Measurements from ENCODE around the gene CUL5.

The CUL5 gene

DNA sequence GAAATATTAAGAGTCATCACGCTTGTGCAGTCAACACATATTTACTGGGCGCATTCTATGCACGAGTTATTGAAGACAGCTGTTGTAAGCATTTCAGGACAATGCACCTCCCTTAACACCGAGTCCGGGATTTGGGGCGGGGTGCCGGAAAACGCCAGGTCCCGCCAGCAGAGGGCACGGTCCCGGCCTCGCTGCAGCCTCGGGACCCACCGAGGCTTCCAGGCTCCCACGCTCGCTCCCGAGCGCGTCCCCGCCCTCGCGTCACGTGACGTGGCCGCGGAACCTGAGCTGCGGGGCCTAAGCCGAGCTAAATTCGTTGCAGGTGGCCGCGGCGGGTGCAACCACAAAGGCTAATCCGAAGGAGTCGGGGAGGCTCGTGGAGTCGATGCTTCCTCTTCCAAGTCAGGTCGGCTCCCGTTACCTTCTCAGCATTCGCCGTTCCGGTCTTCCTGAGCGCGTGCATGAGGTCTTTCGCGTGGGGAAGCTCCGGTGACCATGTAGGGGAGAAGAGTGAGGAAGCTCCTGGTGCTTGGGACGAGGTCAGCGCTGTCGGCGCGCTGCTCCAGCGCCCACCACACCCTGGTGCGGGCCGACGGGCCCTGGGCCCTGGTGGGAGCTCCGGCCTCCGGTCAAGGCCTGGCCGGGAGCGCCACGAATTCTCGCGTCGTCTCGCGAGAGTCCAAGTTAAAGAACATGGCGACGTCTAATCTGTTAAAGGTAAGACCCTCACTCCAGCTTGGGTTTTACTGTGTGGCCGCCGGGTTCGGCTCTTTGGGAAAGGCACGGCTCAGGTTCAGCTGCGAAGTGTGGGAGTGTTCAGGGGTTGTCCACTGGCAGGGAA, at the start of gene CUL5:
Gene CUL5 (plus strand): TSS at position 243 of the 841 bp plus-strand sequence. CDS start 451 bp downstream, at position 694.
- peak; percentile 19 for DNase-seq

GRCh38 chr11:107961480-107961879, 47.2 kb upstream of the CUL5 start:
- no peak for DNase-seq

GRCh38 chr11:107962181-107962580, 46.5 kb upstream of the CUL5 start:
- no peak for DNase-seq

GRCh38 chr11:107963091-107963490, 45.6 kb upstream of the CUL5 start:
- DNase-seq = no peak

- no peak for DNase-seq
Observed at GRCh38 chr11:107969219-107969618, 39.5 kb upstream of the CUL5 start.

DNA sequence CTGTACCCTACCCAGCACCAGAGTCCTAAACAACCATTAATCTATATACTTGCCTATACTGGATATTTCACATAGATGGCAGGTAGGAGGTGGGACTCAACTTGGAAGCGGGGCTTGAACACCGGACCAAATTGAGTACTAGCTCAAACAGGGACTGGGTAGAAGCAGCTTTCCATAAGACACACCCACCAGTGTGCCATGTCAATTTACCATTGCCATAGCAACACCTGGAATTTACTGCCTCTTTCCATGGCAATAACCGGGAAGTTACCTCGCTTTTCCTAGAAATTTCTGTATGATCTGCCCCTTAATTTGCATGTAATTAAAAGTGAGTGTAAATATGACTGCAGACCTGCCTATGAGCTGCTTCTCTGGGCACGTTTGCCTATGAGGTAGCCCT, 38.6 kb upstream of the CUL5 start:
- DNase-seq = no peak

DNA sequence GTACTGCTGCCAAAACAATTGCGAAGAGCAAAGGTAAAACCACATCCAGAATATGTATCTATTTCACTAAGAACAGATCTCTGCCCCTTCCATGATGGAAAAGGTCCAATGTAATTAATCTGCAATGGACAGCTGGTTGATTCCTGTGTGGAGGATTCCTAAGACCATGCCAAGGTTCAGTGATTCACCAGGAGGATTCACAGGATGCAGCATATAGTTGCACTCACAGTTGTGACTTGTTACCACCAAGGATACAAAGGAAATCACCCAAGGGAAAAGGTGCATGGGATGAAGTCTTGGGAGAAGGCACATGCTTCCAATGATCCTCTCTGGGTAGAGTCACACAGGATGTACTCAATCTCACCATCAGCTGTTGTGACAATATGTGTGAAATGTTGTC, 35.1 kb upstream of the CUL5 start:
- DNase-seq = no peak

- peak; percentile 34 for DNase-seq
Observed at GRCh38 chr11:107988397-107989158, 20.1 kb upstream of the CUL5 start.

- no peak for DNase-seq
Observed at GRCh38 chr11:107991868-107992414, 16.8 kb upstream of the CUL5 start.

- no peak for DNase-seq
Observed at GRCh38 chr11:107996006-107996776, 12.5 kb upstream of the CUL5 start.

- no peak for DNase-seq
Observed at GRCh38 chr11:107998761-107999160, 9.9 kb upstream of the CUL5 start.

DNA sequence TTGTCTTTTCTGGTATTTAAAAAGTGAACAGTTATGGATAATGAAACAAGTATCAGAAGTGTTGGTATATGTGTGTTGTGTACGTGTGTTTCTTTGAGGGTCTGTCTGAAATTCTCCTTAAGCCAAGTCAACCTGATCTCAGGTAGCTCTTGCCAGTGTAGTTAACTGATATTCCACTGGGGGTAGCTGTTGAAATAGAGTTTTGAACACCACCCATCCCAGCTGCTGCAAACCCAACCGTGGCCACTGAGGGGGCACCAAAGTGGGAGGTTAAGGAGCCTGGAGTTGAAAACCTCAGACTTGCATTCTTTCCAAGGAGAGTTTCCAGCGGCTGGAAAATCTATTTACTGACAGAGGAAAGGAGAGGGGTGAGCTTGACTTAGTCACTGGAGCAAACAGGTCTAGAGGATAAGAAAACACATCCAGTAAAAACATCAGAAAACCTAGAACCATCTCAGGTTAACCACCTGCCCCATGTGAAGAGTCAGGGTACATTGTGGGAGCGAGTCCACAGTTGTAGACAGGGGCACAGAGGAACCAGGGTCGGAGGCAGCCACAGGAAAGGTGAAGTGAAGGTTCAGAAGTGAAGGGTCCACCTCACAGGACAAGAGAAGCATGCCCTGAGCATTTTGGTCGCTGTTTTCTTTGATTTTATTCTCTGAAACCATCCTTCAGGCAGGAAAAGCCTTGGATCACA, 8.8 kb upstream of the CUL5 start:
- peak; percentile 13 for DNase-seq

DNA sequence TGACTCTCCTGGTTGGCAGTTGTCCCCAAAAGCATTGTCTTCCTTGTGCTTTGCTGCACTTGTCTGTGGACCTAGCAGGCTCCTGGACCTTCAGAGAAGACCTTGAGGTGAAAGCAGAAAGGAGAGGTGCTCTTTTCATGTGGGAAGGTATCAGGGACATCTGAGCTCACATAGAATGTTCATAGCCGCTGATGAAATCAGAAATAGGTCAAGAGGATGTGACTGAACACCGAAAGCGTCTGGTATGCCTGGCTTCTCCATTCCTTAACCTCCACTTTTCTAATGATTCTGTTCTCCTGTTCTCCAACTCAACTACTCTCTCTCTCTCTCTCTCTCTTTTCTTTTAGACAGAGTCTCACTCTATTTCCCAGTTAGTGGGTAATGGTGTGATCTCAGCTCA, 6.2 kb upstream of the CUL5 start:
- DNase-seq = no peak

GRCh38 chr11:108003623-108004022, 5.1 kb upstream of the CUL5 start:
- DNase-seq = no peak

GRCh38 chr11:108007819-108008218, 879 bp upstream of the CUL5 start:
- DNase-seq = no peak

GRCh38 chr11:108009497-108010370, 1.0 kb downstream of the CUL5 start:
- DNase-seq = no peak

DNA sequence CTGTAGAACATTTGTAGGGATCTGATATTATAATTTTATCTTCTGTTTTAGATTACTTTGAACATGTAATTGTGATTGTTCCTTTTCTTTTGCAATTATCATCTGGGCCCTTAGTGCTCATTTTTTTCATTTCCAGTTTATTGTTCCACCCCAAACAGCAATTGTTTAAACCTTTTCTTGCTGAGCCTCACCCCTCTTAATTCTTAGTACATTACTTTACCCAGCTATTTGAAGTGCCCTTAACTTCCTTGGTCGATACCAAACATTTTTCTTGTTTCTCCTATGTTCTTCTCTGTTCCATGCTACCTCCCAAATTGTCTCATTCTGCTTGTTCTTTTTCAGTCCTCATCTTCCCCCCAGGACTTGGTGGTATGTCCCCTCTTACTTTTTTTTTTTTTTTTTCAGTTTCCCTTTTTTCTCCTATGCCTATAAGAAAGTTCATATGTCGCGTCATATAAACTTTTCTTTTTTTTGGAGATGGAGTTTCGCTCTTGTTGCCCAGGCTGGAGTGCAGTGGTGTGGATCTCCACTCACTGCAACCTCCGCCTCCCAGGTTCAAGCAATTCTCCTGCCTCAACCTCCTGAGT, 3.5 kb downstream of the CUL5 start:
- no peak for DNase-seq

- no peak for DNase-seq
Observed at GRCh38 chr11:108016647-108017046, 7.9 kb downstream of the CUL5 start.

DNA sequence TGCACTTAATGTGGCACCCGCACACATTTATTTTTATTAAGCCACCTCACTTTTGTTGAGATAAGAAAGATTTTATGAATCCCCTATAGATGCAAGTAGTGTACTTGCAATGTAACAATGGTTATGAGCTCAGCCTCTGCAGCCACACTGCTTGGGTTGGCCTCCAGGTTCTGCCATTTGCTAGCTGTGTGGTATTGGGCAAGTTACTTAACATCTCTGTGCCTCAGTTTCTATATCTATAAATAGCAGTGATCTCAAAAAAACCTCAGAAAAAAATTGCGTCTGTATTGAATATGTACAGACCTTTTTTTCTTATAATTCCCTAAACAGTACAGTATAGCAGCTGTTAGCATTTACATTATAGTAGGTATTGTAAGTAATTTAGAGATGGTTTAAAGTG, 10.0 kb downstream of the CUL5 start:
- DNase-seq = no peak

DNA sequence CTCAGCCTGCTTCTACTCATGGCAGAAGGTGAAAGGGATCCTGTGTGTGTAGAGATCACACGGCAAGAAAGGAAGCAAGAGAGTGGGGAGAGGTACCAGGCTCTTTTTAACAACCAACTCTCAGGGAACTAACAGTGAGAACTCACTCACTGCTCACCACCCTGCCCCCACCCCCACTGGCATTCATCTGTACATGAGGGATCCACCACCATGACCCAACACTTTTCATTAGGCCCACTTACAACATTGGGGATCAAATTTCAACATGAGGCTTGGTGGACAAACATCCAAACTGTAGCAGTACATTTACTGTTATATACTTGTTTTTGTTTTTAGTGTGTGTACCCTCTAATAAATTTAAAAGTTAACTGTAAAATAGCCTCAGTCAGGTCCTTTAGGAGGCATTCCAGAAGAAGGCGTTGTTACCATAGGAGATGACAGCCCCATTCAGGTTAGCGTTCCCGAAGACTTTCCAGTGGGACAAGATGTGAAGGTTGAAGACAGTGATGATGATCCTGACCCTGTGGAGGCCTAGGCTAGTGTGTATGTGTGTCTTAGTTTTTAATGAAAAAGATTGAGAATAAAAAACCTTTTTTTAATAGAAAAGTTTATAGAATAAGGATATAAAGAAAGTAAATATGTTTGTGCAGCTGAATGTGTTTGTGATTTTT, 11.3 kb downstream of the CUL5 start:
- DNase-seq = no peak
